Myocyte (in vitro differentiated cells): Measurements from ENCODE around the gene SFSWAP. TPM values are rescaled to one million over a fixed set of nuclear protein-coding genes. Genes with fewer than 3 reads are reported as not detected.
"Not testable (repeated sequence)": the region's sequence is repeated elsewhere in the genome, so short reads cannot be mapped to it uniquely, and the experiment has no call there.

Experiments
- DNase-seq: peaks from one replicate; pipeline ENCODE4 v3.0.0-alpha.2; 2012; ENCODE audit warnings: low read depth
- total RNA-seq: library from RNA; depleted of rRNA; stranded (reverse); fragments of >200 nt; gene quantifications from 2 replicates; pipeline ENCODE4 v1.2.3, GENCODE V29; 2014

SFSWAP gene
- total RNA-seq, 1 donor from 2014 or later: 24.0 TPM

DNA sequence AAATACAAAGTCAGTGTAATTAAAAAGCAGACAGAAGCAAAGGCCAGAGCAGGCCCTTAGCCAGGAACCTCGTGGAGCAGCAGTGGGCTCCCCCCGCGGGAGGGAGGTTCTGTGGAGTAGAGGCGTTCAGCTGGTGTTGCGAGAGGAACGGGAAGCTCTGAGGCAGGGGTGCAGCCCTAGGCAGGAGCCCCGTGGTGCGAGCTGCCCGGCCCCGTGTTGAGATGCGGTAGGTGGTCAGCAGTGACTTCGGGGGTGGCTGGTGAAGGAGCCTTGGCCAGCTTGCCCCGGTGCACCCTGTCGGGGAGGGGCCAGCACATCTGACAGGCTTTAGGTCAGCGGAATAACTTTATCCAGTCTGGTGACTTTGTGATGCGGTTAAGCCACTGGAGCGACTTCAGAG is 46.2 kb downstream of the SFSWAP start:
- DNase-seq: no peak

DNA sequence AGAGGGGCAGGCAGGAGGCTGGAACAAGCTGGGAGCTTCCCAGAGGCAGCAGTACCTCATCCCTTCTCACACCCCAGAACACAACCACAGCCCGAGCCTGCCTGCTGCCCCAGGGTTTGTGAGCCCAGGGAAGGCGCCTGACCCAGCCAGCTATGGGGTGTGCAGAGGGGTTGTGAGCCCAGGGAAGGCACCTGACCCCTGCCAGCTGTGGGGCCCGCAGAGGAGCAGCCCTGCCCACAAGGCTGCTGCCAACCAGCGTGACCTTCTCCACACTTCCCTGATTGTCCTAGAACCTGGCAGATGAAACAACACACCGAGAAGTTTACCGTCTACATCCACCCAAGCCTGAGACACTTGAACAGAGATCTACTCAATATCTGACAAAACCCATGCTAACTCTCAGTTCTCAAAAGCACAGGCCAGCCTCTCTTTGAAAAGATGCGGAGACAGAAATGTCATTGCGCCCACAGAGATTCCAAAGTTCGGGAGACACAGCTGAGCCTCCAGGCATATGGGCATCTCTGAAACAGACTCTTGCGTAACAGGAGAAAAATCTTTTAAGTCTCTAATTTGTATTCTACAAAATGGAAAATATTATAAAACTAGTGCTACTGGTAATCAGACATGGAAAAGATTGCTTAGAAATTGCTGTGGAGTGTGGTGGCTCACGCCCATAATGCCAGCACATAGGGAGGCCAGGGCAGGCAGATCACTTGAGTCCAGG is 47.3 kb downstream of the SFSWAP start:
- no peak for DNase-seq

DNA sequence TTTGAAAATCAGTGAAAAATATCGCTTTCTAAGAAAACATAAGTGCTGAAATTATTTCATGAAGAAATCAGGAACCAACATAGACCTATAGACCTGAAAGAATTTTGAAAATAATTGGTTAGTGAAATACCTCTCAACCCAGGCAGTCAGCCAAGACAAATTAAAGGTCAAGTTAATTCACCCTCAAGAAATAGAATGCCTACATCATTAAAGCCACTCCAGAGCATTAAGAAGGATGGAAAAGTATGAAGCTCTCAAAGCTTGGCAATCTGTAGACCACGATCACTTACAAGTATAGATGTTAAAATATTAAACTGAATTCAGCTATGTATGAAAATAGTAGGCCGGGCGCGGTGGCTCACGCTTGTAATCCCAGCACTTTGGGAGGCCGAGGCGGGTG is 48.3 kb downstream of the SFSWAP start:
- DNase-seq: no peak

DNA sequence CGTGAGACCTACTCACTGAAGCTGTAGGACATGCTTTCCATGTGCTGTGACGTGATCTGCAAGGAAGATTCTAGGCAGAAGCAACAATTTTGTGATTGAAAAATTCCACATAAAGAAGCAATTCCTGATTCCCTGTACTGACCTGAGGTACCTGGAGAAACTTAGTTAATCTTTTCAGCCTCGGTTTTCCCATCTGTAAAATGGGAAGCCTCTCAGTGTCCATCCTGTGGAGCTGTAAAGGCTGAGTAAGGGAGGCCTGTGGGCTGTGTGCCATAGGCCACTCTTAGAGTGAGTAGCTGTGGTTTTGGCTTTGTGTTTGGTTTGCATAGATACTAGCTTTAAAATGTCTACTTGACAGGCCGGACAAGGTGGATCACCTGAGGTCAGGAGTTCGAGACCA is 50.7 kb downstream of the SFSWAP start:
- DNase-seq: no peak

DNA sequence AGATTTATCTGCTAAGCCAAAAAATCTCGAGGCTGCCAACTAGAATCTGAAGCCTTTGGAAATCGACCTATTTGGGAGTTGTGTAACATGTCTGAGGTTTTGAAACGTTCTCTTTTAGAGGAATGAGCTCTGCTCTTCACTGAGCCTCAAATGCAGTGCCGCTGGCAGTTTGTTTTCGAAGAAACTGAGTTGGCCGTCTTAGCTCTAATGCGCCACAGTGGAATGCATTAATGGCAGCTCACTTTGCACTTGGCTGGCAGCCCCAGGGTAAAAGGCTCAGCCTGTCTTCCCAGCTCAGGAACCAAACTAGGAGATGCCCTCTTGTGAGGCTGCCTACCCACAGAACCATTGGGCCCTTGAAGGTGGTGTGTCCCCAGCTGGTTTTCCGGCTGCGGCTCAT is 53.8 kb downstream of the SFSWAP start:
- DNase-seq: no peak

DNA sequence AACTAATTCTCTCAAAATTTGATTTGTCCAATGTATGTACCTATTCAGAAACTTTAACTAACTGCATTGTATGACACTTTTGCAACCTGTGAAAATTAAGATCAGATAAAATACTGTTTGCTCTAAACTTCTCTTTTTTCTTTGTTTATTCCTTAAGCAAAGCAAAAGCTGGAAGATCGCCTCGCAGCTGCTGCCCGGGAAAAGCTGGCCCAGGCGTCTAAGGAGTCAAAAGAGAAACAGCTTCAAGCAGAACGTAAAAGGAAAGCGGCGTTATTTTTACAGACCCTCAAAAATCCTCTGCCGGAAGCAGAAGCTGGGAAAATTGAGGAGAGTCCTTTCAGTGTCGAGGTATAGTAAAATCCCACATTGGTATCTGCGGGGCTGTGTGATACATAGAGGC is 55.1 kb downstream of the SFSWAP start:
- DNase-seq: no peak

DNA sequence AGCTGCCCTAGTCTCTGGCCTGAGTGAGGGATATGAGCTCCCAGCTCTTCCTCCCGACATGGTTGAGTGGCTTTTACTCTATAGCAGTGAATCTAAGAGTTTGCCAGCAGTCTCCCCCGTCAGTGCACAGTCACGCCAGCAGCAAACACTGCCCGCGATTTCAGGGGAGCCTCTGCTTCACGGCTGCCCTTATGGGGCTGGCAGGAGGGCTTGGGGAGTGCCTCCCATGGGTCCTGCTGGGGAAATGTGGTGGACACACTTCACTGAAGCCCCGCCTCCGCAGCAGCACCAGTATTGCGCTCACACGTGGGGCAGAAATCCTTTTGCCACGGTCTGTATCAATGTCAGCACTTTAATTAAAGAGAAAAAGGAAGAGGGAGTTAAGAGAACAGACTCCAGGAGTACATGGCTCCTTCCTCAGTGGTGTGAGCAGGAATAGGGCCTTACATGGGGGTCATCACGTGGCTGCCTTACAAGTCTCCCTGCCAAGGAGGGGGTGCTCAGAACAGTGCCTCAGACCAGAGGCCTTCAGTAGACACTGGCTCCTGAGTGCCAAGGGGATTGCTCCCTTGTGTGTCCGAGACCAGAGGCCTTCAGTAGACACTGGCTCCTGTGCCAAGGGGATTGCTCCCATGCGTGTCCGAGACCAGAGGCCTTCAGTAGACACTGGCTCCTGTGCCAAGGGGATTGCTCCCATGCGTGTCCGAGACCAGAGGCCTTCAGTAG is 55.7 kb downstream of the SFSWAP start:
- DNase-seq: no peak

DNA sequence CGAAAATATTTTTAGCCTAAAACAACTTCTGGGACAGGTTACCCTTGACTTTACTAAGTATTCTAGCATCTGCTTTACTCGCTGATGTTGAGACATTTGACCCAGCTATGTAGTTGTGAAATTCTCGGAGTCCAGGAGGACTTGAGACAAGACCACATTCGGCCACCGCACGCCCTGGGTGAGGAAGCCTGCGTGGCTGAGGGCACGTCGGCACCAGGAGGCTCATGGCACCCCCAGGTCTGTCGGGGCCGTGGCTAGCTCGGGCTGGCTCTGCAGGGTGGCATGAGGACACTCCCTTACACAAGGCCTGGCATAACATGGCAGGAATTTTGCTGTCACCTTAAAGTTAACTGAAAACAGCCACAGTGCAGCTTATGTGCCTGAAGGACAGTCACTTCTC is 59.2 kb downstream of the SFSWAP start:
- DNase-seq: no peak

DNA sequence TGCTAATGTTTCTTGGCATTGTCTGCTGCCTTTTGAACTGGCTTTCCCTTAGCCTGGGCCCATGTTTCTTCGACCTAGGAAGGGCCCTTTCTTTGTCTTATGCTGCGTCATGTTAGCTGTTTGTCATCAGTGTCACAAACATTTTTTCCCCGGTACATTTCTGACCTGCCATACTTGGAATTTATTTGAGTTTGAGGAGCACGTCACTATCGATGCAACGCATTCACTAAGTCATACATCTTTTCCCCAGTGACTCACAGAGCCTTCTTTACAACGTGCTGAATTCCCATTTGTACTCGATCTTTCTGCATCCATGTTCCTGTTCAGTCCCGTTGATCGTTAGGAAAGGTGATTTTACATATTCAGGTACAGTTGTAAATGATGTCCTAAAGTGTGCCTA is 61.1 kb downstream of the SFSWAP start:
- DNase-seq: no peak

DNA sequence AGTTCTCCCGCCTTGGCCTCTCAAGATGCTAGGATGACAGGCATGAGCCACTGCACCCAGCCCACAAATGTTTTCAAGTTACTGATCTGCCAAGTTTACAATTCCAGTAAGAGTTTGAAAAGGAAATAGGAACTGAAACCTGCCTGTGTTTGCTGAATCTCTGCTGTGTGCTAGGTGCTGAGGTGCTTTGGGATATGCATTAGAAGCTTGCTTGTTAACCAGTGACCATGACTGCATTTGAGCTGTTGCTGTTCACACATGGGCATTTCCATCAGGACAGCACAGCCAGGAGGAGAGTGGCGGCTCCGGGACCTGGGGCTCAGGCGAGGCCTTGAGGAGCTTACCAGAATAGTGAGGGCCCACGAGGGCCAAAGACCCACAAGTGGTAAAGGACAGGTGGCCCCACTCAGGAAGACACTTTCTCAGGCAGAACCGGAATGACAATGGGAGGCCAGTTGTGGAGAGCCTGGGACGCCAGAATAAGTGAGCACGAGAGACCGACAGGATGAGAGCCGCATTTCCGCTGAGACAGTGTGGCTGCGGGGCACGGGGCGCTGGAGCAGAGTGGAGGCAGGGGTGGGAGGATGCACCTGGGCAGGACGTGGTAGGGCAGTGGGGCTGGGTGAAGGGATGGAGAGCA is 62.8 kb downstream of the SFSWAP start:
- no peak for DNase-seq

DNA sequence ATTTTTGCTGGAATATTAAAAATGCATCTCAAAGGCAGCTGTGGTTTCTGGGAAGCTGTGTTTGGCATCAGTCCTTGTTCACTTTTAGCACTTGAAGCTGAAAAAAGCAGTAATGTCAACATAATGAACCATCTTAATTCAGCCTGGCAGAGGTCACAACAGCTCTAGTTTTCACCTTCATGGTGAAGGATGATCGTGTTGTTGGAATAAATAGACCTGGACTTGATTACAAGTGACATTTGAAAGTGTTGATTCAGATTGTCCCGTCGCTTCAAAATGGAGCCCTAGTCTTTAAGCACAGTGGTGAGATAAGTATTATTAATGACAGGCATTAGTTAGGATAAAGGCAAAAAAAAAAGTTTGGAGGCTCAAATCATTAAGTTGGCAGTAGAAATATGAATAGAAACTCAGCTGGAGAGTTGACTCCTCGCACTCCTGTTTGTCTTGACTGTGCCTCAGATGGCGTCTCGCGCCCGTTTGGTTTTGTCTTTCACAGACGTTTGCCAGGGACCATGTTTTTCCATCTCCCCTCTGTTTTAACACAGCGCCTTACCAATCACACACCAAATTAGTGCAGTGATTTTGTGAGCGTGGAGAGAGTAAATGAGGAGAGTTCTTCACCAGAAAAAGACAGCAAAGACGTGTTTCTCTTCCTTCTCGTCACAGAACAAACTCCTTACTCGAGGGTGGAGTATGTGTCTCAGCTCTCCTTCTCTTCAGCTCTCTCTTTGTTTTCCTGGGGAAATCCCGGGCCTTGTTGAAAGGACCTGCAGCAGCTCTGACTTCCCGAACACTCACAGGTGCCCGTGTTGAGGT is 63.9 kb downstream of the SFSWAP start:
- DNase-seq: no peak

DNA sequence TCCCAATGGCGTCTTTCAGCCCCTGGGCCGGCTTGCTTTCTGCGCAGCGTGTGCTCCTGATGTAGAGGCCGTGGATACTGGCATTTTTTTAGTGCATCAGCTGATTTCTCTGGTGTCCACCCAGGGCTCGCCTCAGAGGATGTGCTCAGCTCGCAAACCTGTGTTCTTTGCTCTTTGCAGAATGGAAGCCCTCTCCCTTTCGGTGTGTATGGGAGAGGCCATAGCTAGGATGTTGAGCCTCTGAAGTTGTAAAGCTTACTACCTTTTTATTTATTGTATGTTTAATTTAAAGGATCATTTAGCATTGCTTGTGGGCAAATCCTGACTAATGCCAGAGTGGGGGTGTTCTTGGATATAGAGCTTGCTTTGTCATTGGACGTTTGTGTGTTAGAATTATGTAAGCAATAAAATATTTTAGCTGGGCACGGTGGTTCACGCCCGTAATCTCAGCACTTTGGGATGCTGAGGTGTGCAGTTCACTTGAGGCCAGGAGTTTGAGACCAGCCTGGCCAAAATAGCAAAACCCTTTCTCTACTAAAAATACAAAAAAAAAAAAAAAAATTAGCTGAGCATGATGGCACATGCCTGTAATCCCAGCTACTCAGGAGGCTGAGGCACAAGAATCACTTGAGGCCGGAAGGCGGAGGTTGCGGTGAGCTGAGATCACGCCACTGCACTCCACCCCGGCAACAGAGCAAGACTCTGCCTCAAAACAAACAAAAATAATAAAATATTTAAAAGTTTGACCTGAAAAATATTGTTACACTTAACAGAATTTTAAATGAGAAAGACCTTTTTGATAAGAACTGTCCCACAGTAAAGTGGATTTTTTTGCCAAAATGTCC is 64.7 kb downstream of the SFSWAP start:
- DNase-seq: no peak

DNA sequence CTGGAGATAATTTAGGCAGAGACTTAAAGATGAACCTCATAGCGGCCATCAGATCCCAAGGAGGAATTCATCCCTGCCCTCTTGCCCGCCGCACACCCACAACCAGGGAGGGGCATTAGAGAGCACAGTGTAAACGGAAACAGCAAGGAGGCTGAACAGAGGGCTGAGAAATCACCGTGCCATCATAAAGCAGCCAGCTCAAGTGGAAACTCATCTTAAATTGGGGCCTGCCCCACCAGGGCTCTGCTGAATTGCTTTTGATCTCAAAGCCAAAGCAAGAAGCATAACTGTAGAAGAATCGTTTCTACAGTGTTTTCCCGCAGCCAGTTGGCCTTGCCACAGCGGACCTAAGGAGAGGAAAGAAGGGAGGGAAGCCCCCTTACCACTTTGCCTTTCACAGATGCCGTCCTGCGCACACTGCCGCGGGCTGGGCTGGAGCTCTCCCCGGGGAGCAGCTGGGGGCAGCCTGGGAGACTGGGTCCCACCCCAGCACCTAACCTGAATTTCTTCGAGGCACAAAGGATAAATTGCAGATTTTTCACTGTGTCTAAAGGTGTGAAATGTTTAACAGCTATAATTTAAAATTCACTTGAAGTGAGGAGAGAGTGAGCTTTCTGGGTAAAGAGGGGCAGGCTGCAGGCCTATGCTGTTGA is 65.5 kb downstream of the SFSWAP start:
- DNase-seq: no peak

DNA sequence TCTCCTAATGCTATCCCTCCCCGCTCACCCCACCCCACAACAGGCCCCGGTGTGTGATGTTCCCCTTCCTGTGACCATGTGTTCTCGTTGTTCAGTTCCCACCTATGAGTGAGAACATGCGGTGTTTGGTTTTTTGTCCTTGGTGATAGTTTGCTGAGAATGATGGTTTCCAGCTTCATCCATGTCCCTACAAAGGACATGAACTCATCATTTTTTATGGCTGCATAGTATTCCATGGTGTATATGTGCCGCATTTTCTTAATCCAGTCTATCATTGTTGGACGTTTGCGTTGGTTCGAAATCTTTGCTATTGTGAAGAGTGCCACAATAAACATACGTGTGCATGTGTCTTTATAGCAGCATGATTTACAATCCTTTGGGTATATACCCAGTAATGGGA is 66.4 kb downstream of the SFSWAP start:
- not testable (repeated sequence) for DNase-seq

DNA sequence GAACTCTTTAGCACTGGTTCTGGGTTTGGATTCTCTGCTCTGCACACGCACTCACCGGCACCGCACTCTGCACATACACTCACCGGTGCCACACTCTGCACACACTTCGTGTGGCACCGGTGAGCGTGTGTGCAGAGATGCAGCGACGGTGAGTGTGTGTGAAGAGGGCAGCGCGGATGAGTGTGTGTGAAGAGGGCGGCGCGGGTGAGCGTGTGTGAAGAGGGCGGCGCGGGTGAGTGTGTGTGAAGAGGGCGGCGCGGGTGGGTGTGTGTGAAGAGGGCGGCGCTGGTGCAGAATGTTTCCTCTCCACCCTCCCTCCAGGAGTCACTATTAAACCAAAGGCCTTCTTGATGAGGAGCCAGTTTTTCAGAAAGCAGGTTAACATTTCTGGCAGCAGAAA is 68.1 kb downstream of the SFSWAP start:
- DNase-seq: no peak

DNA sequence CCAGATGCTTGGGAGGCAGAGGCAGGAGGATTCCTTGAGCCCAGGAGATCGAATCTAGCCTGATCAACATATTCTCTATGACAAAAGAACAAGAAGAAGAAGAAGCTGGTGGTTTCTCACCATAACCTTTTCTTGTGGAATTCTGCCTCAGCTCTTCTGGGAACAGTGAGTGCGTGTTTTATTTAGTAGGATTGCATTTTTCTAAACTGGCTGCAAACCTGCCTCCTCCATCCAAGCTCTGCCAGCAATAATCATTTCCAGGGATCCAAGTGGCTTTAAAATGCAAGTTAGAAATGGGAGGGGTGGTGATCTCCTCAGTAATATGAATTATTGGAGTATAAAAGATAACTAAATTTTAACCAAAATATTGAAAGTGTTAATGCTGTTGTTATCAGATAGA is 71.2 kb downstream of the SFSWAP start:
- DNase-seq: no peak

DNA sequence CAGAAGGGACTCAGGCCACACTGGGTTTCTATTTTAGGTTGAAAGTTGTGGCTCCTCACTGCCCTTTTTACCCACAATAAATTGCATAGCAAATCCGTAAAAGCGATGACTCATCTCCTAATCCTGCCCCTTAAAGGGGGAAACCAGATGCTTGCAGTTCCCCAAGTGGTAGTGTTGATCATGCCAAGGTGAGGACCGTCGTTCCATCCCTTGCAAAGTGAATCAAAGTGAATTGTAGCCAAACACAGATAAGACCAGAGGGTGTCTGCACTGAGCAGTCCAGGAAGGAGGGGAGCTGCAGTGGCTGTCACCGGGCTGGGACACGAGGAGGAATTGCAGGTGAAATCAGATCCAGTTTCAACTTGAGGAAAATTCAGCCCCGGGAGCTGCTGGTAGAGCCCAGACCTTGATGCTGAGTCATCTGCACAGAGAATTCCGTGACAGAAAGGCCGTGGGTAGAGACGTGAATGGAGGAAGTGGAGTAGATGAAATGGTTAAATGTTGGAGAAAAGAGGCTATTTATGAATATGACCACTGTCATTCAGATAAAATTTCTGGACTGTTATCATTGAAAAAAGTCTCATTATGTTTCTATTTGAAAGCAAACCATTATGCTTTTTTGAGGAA is 73.1 kb downstream of the SFSWAP start:
- peak; percentile 89 for DNase-seq

DNA sequence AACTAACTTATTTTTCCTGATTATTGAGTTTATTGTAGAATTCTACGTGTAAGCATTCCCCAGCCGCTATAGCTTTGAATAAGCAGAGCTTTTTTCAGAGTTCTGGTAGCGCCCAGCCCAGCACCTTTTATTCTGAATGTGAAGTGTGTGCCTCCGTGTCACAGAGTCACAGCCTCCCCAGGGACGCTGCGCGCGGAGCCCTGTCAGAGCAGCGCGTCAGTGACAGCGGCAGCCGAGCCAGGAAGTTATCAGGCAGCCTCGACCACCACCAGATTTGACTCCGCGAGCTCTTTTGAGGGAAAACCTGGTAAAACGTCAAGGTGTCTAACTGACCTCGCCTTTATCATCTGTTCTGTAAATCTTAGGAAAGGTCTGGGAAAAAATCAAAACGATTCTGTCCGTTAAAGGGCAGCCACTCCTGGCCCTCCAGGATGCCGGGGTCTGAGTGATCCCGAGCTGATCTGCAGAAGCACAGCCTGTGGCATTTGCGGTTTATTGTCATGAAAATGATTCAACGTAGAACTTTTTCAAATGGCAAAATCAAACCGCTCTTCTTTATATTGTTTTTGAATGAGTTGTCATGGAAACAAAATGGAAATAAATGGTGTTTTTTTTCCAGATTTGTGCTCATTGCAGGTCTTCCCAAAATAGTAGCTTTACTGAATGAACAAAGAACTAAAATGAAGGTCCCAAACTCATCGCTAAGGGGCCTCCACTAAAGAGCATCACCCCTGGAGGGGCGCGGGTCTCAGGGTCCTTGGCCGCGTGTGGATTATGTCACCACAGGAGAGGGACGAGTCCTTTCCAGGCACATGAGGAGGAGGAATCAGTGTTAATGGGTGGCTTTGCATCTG is 74.2 kb downstream of the SFSWAP start:
- peak; percentile 80 for DNase-seq
